Occipital lobe (tissue), 2 donors: Measurements from ENCODE around the gene PUM1. TPM values are rescaled to one million over a fixed set of nuclear protein-coding genes. Genes with fewer than 3 reads are reported as not detected.
"Not testable (repeated sequence)": the region's sequence is repeated elsewhere in the genome, so short reads cannot be mapped to it uniquely, and the experiment has no call there.

ENCODE experiments used
- DNase-seq: peaks from one replicate; lab custom pipeline; 2025; lab: John Stamatoyannopoulos, UW
- total RNA-seq: library from RNA; depleted of rRNA; stranded (reverse); fragments of >200 nt; gene quantifications from one replicate; pipeline ENCODE4 v1.2.3, GENCODE V29; 2014

The PUM1 gene
- total RNA-seq, 1 donor from 2014 or later = 140 TPM

- peak; percentile 64 for DNase-seq
Measured at GRCh38 chr1:31064718-31065309, 703 bp downstream of the PUM1 start.

DNA sequence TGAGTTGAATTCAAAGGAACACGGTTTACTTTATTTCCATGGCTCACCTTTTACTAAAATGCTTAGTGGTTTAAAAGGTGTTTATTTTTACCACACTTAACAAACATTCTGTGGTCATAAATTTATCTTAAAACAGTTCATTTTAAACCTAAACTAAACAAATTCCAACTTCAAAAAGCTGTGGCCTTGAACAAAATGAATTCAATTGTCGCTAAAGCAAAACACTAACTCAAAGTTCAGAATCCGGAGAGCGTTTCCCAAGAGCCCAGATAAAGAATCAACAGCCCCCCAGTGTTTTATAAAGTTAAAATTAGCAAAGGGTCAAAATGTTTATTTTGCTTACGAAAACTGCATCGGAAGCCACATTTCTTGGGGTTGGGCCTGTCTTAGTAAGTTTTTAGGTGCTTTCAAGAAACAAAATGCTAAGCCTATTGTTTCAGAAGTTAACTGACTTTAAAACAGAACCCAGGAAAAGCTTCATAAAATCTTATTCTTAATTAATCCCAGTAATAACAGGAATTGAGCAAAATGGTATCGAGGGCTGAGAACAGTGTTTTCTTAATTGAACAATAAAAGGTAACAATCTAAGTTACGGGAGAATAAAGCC, 1.3 kb downstream of the PUM1 start:
- no peak for DNase-seq

GRCh38 chr1:31063631-31064030, 1.9 kb downstream of the PUM1 start:
- no peak for DNase-seq

DNA sequence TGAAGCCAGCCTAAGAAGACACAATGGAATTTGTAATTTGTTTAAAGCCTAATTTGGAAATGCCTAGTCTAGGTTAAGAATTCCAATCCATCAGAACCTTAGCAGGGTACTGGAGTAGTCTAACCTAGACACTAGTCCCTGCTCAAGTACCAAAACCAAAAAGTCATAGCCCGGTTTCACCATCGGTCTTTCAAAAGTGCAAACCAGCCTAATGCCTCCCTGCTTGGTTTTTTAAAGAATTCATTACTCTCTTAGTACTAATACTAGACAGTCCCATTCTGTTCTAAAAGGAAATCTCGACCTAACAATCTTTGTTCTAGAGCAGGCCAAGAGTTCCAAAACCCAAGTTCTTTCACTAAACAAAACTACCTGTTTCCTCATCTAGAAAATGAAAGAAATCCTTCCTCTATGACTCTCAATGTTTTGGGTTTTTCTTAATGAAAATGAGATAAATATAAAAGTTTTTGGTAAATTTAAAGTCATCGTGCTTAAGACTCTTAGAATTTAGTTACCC, 2.6 kb downstream of the PUM1 start:
- DNase-seq = no peak

GRCh38 chr1:31062162-31062866, 3.2 kb downstream of the PUM1 start:
- DNase-seq = not testable (repeated sequence)

GRCh38 chr1:31058012-31058411, 7.5 kb downstream of the PUM1 start:
- DNase-seq = no peak

- DNase-seq = no peak
Measured at GRCh38 chr1:31055953-31056352, 9.6 kb downstream of the PUM1 start.

- no peak for DNase-seq
Measured at GRCh38 chr1:31055501-31055900, 10.0 kb downstream of the PUM1 start.

DNA sequence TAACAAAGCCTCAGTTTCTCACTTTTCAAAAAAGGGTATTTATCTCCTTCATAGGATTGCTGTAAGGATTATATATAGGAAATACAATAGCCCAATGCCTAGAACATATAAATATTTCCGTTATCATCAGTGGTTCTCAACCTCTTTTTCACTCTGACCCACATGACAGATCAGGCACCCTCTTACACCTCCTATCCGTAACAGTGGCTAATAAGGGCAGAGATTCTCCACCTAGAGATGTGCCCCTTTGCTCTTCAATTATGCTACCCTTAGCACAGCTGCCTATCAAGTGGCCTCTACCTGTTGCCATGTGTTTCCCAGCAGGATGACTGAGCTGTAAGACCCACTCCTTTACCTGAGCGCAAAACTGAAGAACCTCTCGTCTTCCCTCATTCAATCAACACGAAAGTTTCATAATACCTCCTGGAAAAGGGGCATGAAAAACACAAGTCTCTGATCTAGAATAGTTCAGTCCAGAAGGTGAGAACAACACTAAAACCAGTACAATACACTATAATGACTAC, 10.5 kb downstream of the PUM1 start:
- DNase-seq = no peak

GRCh38 chr1:31054349-31054748, 11.2 kb downstream of the PUM1 start:
- DNase-seq = no peak

GRCh38 chr1:31052613-31053012, 12.9 kb downstream of the PUM1 start:
- DNase-seq = not testable (repeated sequence)

- DNase-seq = no peak
Measured at GRCh38 chr1:31051611-31052010, 13.9 kb downstream of the PUM1 start.

- DNase-seq = not testable (repeated sequence)
Measured at GRCh38 chr1:31047507-31047906, 18.0 kb downstream of the PUM1 start.

DNA sequence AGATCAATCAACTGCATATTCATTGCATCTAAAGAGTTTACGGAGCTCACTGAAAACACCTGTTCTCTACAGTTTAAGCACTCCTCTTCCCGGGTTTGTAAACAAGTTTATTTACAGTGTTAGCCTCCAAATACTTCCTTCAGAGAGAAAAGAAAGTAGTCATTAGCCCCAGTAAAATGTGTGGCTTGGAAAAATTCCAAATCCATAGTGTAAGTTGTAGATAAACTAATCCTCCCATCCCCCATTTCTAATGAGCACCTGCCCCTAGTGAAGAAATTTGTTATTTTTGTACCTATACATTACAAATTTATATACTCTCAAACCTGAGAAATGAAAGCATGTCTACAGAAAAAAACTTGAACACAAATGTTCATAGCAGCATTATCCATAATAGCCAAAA, 21.9 kb downstream of the PUM1 start:
- no peak for DNase-seq

DNA sequence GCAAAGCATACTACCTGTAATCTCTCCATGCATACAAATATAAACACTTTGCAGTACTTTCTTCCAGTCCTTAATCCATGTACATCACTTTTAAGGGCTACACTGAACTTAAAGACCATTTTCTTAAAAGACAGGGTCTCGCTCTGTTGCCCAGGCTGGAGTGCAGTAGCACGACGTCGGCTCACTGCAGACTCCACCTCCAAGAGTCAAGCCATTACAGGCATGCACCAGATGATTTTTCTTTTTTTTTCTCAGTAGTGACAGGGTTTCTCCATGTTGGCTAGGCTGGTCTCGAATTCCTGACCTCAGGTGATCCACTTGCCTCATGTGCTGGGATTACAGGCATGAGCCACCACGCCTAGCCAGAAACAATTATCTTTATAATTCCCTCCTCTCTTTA, 22.9 kb downstream of the PUM1 start:
- no peak for DNase-seq

GRCh38 chr1:31041529-31041928, 24.0 kb downstream of the PUM1 start:
- DNase-seq = no peak

DNA sequence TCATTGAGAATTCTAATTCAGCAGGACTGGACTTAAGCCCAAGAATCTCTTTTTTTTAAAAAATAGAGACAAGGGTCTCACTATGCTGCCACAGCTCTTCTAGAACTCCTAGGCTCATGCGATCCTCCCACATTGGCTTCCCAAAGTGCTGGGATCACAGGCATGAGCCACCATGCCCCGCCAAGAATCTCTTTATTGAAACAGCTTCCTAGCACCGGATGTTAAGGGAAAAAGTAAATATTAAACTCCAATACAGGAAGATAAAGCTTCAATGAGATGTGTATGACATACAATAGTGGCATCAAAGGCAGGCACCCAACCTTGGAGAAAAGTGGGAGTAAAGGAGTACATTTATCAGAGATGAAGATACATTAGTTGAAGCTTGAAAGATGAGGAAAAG, 25.5 kb downstream of the PUM1 start:
- no peak for DNase-seq

GRCh38 chr1:31038935-31039334, 26.6 kb downstream of the PUM1 start:
- DNase-seq = not testable (repeated sequence)

DNA sequence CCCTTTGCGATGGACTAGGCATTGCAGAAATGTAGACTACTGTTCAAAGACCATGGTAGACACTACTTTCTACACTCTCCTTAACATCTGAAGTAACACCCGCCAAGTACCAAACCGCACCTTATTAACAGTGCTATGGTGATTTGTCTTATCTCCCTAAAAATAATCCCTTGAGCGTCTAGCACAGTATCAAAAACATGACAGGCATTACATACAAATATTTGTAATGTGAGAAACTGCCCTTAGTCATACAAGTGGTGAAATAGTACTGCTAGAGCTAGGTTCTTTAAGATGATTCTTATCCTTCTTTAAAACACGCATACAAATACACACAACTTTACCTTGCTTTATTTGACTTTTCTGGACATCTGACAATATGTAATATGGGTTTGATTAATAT, 27.2 kb downstream of the PUM1 start:
- no peak for DNase-seq

GRCh38 chr1:31036749-31037500, 28.6 kb downstream of the PUM1 start:
- no peak for DNase-seq

GRCh38 chr1:31033598-31033997, 31.9 kb downstream of the PUM1 start:
- DNase-seq = no peak

- DNase-seq = no peak
Measured at GRCh38 chr1:31032266-31032665, 33.3 kb downstream of the PUM1 start.
